Kidney capillary endothelial cell (primary cell): ENCODE results near the gene FAM237B.
"Not testable (repeated sequence)": the region's sequence is repeated elsewhere in the genome, so short reads cannot be mapped to it uniquely, and the experiment has no call there.

ENCODE experiments used
- DNase-seq: peaks from one replicate; pipeline ENCODE4 v3.0.0-alpha.2; 2018; ENCODE audit warnings: low spot score

FAM237B gene

GRCh38 chr7:90320801-90321494 is at the start of gene FAM237B:
Gene FAM237B (minus strand): TSS chr7:90321304. CDS start chr7:90319748, 1,556 bp downstream.
- DNase-seq, result no peak

- DNase-seq, result no peak
Measured at GRCh38 chr7:90351987-90352386, 30.9 kb upstream of the FAM237B start.

DNA sequence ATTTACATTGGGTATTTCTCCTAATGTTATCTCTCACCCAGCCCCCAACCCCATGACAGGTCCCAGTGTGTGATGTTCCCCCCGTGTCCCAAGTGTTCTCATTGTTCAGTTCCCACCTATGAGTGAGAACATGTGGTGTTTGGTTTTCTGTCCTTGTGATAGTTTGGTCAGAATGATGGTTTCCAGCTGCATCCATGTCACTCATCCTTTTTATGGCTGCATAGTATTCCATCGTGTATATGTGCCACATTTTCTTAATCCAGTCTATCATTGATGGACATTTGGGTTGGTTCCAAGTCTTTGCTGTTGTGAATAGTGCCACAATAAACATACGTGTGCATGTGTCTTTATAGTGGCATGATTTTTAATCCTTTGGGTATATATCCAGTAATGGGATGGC is 28.9 kb upstream of the FAM237B start:
- not testable (repeated sequence) for DNase-seq

DNA sequence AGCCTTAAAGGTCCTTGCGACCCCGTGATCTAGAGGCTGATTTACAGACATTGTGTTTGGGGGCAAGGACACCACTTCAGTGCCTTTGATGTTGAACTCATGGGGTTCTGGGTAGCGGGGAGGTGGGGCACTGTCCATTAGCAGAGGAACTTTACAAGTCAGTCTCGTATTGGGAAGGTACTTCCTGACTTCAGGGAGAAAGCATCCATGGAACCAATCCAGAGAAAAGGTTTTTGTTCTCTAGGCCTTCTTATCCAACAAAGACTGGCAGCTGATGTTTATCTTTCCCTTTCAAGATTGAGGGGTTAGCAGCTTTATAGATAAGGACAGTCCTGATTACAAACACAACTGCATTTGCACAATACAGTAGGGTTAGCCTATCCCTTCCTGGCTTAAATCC is 28.2 kb upstream of the FAM237B start:
- DNase-seq, result no peak

GRCh38 chr7:90347759-90348158 is 26.7 kb upstream of the FAM237B start:
- no peak for DNase-seq

DNA sequence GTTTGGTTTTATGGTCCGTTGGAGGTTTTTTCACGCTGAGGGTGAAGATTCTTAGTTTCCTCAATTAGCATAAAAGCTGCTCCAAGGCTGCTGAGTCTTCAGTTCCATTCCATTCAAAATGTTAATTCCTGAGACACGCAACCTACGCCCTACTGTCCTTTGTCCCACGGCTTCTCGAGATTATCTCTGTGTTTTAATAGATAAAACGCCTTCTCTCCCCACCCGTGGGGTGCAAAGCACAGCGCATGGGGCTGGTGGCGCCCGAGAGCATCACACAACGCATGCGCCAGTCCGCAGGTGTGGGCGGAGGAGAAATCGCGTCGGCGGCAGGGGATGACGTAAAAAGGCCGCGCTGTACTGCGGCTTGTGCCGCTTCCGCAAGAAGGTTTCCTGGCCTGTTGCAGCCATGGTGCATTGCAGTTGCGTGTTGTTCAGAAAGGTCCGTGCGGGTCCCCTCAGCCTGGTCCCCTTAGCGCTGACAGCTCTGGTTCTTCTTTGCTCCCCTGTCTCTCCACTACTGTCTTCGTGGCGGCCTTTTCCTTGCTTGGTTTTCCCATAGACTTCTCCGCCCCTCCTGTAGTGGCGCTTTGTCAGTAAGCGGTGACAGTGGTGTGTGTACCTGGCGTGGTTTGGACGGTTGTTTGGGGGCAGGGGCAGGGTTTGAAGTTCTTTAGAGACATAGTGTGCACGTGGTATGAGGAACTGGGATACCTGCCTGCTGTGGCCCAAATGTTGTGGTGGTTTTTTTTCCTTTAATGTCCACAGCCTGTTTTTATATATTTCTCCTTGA is 25.4 kb upstream of the FAM237B start, which contains the start of gene GTPBP10:
Gene GTPBP10, plus strand, starts transcription at position 381 of the 790 bp plus-strand sequence. Its CDS starts 26 bp downstream, at position 407.
- peak; percentile 92 for DNase-seq

DNA sequence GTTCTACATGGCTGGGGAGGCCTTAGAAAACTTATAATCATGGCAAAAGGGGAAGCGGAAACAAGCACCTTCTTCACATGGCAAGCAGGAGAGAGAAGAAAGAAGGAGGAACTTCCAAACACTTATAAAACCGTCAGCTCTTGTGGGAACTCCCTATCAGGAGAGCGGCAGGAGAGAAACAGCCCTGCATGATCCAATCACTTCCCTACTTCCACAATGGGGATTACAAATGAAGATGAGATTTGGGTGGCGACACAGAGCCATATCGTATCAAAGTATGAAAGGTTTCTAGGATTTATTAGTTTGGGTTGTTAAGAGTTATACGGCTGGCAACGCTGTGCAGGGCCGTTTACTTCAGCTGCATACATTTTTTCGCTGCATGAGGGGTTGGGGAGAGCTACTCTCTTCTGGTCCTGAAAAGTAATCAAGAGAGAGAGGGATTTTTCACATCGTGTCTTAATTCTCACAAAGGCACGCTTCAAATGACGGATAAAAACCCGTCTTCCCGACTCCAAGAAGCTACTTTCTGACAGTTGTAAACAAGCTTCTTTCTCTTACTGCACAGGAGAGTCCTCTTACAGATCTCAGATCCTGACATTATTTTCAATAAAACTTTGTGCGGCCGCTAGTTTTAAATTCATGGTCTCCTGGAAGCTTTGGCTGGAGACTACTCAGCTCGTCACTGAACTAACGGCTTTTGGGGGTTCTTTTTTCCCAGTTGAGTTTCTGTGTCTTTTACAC is 24.7 kb upstream of the FAM237B start:
- DNase-seq, result peak; percentile 26

GRCh38 chr7:90345016-90345415 is 23.9 kb upstream of the FAM237B start:
- DNase-seq, result no peak

DNA sequence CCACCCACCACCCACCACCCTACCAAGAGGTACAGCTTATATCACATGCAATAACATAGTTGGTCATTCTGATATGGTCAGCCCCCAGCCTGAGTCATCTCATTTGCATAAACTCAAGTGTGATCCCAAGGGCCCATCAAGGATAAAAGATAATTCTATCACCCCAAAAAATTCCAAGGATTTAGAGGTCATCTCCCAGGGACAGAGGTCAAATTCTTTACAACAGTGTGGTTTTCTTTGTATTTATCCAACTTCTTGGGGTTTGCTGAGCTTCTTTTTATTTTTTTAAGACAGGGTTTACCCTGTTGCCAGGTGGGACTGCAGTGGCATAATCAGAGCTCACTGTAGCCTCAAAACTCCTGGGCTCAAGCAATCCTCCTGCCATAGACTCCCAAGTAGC is 16.0 kb upstream of the FAM237B start:
- no peak for DNase-seq

- not testable (repeated sequence) for DNase-seq
Measured at GRCh38 chr7:90334926-90335325, 13.8 kb upstream of the FAM237B start.

GRCh38 chr7:90334193-90334843 is 13.2 kb upstream of the FAM237B start:
- DNase-seq, result no peak

DNA sequence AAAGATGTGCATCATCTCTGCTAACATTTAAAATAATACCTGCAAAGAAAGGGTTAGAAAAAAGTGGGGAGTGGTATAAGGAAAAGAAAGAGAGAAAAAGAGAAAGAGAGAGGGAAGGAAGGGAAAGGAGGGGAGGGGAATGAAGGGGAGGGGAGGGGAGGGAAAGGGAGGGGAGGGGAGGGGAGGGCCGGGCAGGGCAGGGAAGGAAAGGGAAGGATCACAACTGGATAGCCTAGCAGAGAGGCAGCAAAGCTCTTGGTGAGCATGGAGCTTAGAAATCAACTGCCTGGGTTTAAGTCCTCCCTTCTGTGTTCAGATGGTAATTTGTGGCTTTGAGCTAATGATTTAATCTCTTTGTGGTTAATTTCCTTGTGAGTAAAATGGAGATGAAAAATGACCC is 5.4 kb upstream of the FAM237B start:
- DNase-seq, result no peak

DNA sequence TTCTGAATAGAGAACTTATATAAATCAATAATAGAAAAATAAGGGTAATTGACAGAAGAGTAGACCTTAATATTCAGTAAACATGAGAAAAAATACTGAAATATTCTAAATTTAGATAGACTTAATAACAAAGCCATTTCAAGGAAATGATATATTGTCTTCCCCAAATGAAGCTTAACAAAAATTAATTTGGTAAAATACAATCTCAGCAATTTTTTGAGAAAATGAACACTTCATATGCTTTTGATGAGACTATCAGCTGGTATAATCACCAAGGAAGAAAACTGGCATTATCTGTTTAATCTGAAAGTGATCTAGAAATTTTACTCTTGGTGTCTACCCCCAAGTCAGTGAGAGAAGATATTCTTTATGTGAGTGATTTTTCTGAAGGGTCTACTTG is 1.7 kb upstream of the FAM237B start:
- DNase-seq, result no peak

- no peak for DNase-seq
Measured at GRCh38 chr7:90320418-90320800, 695 bp downstream of the FAM237B start.

DNA sequence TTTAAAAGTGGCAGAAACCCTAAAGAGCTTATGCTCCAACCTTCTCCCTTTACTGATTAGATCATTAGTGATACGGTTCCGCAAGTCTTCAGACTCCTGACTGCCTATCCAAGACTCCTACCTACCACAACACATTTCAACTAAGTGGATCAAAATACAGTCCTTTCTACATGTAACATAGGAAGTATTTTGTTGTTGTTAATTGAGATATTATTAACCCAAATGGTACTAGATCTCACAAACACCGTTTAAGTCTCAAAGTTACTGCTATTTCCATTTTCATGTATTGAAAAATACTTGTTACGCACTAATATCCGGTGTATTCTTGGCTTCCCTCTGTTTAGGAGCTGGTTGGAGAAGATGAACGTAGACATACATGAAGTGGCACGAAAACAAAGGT is 1.1 kb downstream of the FAM237B start:
- DNase-seq, result no peak

DNA sequence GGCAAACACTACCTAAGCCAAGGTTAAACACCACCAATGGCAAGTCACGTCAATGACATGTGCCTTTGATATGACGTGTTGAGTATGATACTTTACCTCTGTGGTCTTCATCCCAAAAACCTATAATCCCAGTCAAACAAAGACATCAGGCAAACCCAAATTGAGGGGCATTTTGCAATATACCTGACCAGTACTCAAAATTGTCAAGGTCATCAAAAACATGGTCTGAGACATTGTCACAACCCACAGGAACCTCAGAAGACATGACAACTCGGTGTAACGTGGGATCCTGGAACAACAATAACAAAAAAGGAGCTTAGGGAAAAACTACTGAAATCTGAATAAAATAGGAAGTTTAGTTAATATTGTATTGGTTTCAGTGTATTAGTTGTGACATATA is 7.2 kb downstream of the FAM237B start:
- DNase-seq, result no peak

GRCh38 chr7:90312745-90313144 is 8.4 kb downstream of the FAM237B start:
- peak; percentile 20 for DNase-seq

DNA sequence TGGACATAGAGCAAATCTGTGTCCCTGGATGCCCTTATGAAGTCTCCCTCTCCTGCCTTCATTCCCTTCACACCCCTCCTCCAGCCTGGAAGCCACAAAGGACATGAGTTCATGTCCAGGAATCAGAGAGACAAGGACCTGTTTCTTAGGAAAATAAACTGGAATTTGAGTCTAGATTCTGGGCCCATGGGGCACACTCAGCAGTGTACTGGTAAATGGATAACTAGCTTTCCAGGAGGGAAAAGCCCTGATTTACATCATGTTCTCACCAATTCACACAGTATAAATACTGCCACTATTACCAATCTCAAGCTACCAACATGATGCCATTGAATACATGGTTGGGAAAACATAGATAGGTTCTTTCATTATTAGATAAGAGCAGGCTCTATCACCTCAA is 9.9 kb downstream of the FAM237B start:
- no peak for DNase-seq

- no peak for DNase-seq
Measured at GRCh38 chr7:90309872-90310271, 11.2 kb downstream of the FAM237B start.

DNA sequence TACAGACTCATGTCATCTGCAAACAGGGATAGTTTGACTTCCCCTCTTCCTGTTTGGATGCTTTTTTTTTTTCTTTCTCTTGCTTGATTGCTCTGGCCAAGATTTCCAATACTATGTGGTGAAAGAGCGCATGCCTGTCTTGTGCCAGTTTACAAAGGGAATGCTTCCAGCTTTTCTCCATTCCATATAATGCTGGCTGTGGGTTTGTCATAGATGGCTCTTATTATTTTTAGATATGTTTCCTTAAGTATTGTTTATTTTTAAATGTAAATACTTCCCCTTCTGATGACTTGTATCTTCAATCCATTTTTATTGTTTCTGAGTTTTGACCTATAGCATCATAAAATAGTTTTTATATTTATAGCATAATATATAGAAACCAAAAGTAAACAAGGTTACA is 17.9 kb downstream of the FAM237B start:
- DNase-seq, result no peak

DNA sequence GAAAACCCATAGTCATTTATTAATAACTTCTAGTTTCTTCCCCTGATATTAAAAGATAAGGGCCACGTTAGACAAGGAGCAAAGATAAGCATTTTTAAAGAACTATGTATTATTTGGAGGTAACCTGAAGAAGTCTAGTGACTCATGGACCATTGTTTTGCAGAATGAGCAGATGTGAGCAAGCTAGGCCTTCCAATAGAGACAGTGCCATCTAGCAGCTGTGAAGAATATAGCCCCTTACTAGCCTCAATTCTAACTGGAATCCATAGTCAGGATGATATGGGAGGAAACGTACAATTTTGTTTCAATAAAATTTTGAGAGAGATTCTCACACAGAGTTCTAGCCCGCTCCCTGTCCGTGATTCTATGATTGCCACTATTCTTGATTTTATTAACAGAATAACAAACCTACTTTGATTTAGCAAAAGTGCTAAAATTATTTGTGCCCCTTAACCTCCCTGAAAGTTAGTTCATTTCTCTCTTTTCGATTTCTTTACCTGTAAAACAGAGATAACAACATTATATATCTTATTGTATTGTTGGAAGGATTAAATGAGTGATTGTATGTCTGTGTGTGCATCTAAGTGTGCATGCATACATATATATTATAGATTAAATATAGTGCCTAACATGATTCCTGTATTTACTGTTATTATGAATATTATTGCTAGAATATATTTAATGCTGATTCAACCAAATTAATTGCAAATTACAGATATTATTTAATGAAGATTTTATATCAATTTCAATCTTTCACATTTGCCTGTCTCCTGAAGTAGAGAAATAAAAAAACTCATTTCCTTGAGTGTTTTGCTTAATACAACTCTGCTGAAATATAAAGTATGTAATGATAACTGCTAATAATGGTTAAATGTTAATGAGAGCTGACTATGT is 22.7 kb downstream of the FAM237B start:
- peak; percentile 63 for DNase-seq
